Stimulated activated CD8-positive, alpha-beta memory T cell treated with anti-CD3 and anti-CD28 coated beads, Interleukin-7, amount 100 ng/mL, for 1 hour (primary cell): ENCODE results near the gene ATP11A.

Experiments used
- DNase-seq, 2 donors: peaks; one replicate each; pipeline ENCODE4 v3.0.0-alpha.2; 2020; ENCODE audit warnings: low read depth in 2 of 2

ATP11A gene

DNA sequence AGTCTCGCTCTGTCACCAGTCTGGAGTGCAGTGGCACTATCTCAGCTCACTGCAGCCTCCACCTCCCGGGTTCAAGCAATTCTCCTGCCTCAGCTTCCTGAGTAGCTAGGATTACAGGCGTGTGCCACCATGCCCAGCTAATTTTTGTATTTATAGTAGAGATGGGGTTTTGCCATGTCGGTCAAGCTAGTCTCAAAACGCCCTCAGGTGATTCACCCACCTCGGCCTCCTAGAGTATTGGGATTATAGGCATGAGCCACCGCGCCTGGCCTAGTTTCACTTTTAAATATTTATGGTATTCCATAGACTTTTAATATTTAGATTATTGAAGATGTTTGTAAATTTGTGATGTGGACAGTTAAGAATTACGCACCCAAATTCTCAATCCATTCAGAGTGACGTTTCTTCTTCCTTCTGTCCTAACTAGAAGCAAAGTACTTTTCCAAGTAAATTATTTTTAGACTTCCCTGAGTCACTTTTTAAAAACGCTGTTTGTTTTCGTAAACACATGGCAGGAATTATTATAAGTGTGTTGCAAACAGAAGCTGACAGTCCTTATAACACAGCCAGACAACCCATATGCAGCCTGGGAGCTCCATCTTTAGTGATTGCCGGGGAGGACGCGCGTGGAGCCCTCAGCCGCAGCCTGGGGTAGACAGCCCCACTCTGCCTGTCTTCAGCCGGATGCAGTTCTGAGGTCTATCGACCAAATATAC, 131.7 kb downstream of the ATP11A start:
- DNase-seq: no peak

- DNase-seq: no peak
These were observed 133.0 kb downstream of the ATP11A start for GRCh38 chr13:112822851-112823250.

- DNase-seq: no peak
These were observed 134.6 kb downstream of the ATP11A start for GRCh38 chr13:112824429-112824828.

DNA sequence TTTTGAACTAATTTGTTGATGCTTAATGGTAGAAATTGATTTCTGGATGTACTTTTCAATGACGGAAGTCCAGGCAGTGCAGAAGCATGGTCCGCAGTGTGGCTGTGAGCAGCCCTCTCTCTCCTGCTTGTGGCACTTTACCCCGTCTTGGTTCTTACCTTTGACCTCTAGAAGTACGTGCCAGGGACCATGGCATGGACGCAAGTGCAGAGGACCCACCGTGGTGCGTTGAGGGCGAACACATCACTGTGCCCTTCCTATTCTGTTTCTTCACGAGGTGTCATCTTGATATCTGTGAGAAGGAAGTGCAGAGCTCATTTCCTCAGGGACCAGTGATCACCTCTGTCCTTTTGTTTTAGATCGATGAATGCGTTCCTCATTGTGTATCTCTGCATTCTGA, 135.2 kb downstream of the ATP11A start:
- DNase-seq: no peak

GRCh38 chr13:112825875-112826274, 136.0 kb downstream of the ATP11A start:
- no peak for DNase-seq

DNA sequence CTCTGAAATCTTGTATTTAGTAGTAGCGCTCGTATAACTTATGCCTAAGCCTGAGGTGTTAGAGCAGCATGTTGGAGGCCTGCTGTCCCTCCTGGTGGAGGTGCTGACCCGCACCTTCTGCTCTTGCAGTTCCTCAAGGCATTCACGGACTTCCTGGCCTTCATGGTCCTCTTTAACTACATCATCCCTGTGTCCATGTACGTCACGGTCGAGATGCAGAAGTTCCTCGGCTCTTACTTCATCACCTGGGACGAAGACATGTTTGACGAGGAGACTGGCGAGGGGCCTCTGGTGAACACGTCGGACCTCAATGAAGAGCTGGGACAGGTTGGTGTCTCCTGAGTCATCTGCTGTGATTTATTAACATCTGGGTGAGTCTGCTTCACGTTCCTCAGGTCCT, 136.7 kb downstream of the ATP11A start:
- DNase-seq: no peak

- DNase-seq: no peak
These were observed 138.4 kb downstream of the ATP11A start for GRCh38 chr13:112828082-112828699.

DNA sequence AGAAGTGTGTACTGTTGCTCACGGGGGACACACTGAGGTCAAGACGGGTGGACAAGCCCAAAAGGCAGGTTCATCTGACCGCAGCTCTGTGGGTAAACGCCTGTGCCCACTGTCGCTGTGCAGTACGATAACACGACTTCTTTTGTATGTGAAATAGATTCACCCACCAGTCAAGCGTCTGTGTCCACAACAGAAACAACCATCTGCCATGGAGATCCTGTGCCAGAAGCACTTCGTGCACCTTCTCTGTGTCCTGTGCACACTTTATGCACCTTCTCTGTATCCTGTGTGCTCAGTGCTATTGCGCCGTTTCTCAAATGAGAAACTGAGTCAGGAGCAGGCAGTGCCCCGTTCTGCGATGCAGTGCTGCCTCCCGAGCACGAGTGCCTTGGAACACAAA, 138.9 kb downstream of the ATP11A start:
- DNase-seq: no peak

DNA sequence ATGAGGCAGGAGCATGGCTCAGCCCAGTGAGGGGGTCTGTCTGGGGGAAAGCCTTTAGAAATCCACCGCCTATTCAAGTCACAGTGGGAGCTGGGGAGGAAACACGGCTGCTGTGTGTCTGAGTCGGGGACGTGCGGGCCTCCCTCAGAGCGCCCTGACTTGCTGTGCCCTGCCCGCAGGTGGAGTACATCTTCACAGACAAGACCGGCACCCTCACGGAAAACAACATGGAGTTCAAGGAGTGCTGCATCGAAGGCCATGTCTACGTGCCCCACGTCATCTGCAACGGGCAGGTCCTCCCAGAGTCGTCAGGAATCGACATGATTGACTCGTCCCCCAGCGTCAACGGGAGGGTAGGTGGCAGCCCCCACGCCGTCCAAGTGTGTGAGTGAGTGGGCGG, 141.4 kb downstream of the ATP11A start:
- no peak for DNase-seq

DNA sequence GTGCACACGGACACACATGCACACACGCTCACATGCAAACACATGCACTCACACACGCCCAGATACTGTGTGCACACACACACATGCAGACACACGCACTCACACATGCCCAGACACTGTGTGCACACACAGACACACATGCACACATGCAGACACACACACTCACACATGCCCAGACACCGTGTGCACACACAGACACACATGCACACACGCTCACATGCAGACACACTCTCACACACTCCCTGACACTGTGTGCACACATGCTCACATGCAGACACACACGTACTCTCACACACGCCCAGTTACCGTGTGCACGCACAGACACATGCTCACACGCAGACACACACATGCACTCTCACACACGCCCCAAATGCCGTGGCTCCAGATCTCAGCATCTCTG, 142.0 kb downstream of the ATP11A start:
- DNase-seq: no peak

GRCh38 chr13:112832811-112833210, 143.0 kb downstream of the ATP11A start:
- DNase-seq: no peak

GRCh38 chr13:112833551-112834257, 143.9 kb downstream of the ATP11A start:
- DNase-seq: no peak

GRCh38 chr13:112835344-112835743, 145.5 kb downstream of the ATP11A start:
- no peak for DNase-seq

GRCh38 chr13:112835796-112836195, 146.0 kb downstream of the ATP11A start:
- no peak for DNase-seq

DNA sequence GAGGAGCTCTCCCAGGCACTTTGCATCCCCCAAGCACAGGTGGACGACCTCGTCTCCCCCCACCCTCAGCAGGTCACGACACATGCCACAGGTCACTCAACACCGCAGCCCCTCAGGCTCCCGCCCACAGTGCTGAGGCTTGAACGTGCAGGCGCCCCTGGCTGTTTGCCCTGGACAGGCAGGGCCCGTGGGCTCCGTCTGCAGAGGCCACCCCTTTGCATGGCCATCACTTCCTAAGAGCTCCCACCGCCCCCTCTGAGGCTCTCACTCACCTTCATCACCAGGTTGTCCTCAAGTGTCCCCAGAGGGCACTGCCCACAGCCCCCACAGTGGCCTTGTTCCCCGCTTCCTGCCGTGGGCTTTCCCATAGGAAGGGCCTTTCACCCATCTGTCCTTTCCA, 147.1 kb downstream of the ATP11A start:
- DNase-seq: no peak

GRCh38 chr13:112837371-112838037, 147.7 kb downstream of the ATP11A start:
- DNase-seq: no peak

GRCh38 chr13:112838038-112838841, 148.4 kb downstream of the ATP11A start:
- DNase-seq: no peak

DNA sequence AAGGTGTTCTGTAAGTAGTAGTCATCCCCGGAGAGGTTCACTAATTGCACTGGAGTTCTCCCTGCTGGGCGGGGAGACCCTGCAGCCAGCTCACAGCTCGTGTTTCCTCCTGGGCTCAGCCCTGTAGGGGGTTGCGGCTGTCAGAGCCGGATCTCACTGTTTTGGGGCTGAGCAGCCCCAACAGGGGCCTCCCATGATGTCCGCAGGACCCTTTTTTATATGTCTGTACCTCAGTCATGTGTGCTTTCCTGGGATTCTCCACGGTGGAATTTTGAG, 148.9 kb downstream of the ATP11A start:
- DNase-seq: no peak

DNA sequence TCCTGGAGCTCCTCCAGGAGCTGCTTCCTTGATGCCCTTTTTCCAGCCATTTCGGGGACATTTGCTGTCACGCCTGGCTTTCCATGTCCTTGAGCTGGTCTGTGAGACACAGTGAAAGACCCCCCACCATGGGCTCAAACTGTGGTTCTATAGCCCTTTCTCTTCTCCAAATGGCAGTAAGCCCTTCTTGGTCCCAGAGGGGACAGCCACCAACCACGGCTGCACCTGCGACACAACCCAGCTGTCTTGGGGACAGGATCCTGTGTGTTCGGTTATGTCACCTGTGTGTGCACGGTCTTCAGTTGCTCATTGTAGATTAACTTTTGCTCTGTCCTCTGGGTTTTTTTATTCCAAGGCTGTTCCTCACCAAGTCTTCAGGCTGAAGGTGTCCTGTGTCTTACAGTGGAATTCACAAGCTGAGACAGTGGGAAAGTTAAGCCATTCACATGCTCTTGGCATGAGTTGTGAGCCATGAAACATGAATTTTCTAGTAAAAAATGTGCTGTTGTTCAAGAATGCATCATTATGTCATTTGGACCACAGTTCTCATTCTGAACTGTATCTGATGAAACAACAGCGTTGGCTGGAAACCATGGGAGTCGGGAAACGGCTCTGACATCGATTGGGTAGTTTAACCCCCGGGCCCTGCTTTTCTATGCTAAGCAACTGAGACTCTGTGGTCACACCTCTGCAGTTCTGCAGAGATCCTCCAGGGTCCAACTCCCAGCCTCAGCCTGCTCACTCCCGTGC, 149.7 kb downstream of the ATP11A start:
- DNase-seq: no peak

DNA sequence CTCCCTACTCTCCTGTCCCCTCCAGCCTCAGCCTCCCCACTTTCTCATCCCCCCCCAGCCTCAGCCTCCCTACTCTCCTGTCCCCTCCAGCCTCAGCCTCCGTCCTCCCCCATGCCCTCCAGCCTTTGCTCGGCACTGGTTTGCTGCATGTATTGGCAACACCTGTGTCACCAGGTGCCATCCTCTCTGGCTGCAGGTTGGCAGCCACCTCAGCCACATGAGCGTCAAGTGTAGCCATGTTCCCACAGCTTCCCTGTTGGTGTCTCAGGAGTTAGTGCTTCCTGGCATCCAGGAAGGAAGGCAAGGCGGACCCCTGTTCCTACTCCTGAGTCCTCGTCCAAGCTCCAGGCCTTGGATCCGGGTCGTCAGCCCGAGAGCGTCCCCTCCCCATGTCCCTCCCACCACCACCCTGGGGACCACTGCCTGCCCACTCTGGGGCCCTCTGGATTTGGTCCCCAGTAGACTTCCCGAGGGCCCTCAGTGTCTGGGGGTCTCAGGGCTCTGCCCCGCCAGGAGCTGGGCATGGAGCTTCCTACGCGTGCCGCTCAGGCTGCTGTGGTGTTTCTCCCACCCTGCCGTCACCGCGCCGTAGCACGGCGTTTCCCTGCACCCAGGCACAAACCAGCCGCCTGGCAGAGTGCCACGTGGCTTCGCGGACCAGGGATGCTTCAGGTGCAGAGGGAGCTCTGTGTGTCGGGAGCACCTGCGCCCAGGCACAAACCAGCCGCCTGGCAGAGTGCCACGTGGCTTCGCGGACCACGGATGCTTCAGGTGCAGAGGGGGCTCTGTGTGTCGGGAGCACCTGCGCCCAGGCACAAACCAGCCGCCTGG, 150.8 kb downstream of the ATP11A start:
- DNase-seq: no peak
